Fibroblast of pulmonary artery (primary cell): ENCODE results near the gene PTGES3L.

Experiments
- DNase-seq: peaks from one replicate; pipeline ENCODE4 v3.0.0-alpha.2; 2010; ENCODE audit warnings: low read depth
- H3K4me3 ChIP-seq: replicated peaks from 2 replicates; pipeline ENCODE4 v1.5.1; 2011; ENCODE audit warnings: low read depth, mild to moderate bottlenecking, control low read depth, low read length, moderate library complexity
- CTCF ChIP-seq: IDR thresholded peaks from 2 replicates; pipeline ENCODE4 v1.5.1; 2011; ENCODE audit warnings: mild to moderate bottlenecking, control low read depth, low read length, inconsistent platforms; ENCODE audit errors: missing control alignments

Gene PTGES3L

GRCh38 chr17:43018008-43018853 lies 38.4 kb upstream of the PTGES3L start:
- no peak for TF ChIP-seq CTCF
- no peak for DNase-seq

GRCh38 chr17:43016216-43016615 lies 36.3 kb upstream of the PTGES3L start:
- no peak overlapping the region for H3K4me3 ChIP-seq
- DNase-seq: no peak
- TF ChIP-seq CTCF: no peak

More at GRCh38 chr17:43018008-43018853, 38.4 kb upstream of the PTGES3L start:
- H3K4me3 ChIP-seq: no peak overlapping the region

- no peak overlapping the region for H3K4me3 ChIP-seq
- TF ChIP-seq CTCF: no peak
- DNase-seq: peak; percentile 32
These were observed 35.7 kb upstream of the PTGES3L start for GRCh38 chr17:43015579-43015978.

- H3K4me3 ChIP-seq: no peak overlapping the region
- no peak for DNase-seq
- TF ChIP-seq CTCF: no peak
These were observed 35.0 kb upstream of the PTGES3L start for GRCh38 chr17:43014649-43015542.

- no peak for DNase-seq
- TF ChIP-seq CTCF: no peak
- no peak overlapping the region for H3K4me3 ChIP-seq
These were observed 34.3 kb upstream of the PTGES3L start for GRCh38 chr17:43014020-43014648.

- TF ChIP-seq CTCF: no peak
- no peak for DNase-seq
- no peak overlapping the region for H3K4me3 ChIP-seq
These were observed 33.4 kb upstream of the PTGES3L start for GRCh38 chr17:43013296-43013695.
